Bronchial epithelial cell (primary cell): ENCODE results near the gene RPS6KA2. TPM values are rescaled to one million over a fixed set of nuclear protein-coding genes. Genes with fewer than 3 reads are reported as not detected.

Source experiments
- DNase-seq: peaks from one replicate; pipeline ENCODE4 v3.0.0-alpha.2; 2010; ENCODE audit warnings: low read depth
- FAIRE-seq: peaks from 2 replicates; lab custom pipeline; 2011; peaks lifted over from hg19 to GRCh38; lab: Jason Lieb, UNC
- H3K27me3 ChIP-seq: 2 replicates; pipeline ENCODE4 v1.5.1; 2011; ENCODE audit warnings: low read length; ENCODE audit not compliant: control insufficient read depth, insufficient read depth
- H3K36me3 ChIP-seq: 2 replicates; pipeline ENCODE4 v1.5.1; 2011; ENCODE audit warnings: low read length; ENCODE audit not compliant: control insufficient read depth, insufficient read depth
- H3K4me3 ChIP-seq: 2 replicates; pipeline ENCODE4 v1.5.1; 2011; ENCODE audit warnings: mild to moderate bottlenecking, low read depth, low read length, control low read depth
- CTCF ChIP-seq: IDR thresholded peaks from 2 replicates; pipeline ENCODE4 v1.5.1; 2011; ENCODE audit warnings: mild to moderate bottlenecking, moderate library complexity, low read length, control low read depth, inconsistent platforms; ENCODE audit not compliant: insufficient read depth, severe bottlenecking
- total RNA-seq: library from RNA; depleted of rRNA; stranded (reverse); fragments of >200 nt; gene quantifications from 2 replicates; pipeline ENCODE4 v1.2.1, GENCODE V29; 2014

The RPS6KA2 gene
- total RNA-seq, 1 donor from 2014 or later, result 42.6 TPM

GRCh38 chr6:166544296-166544605, 82.8 kb downstream of the RPS6KA2 start:
- FAIRE-seq (no peak), DNase-seq (no peak)
- no peaks in the 10 kb centered on the region for H3K36me3 ChIP-seq
- no peak overlapping the region for H3K4me3 ChIP-seq
- TF ChIP-seq CTCF, result no peak
- H3K27me3 ChIP-seq, result no peaks in the 10 kb centered on the region

- no peak overlapping the region for H3K4me3 ChIP-seq
- H3K27me3 ChIP-seq, result no peaks in the 10 kb centered on the region
- FAIRE-seq (no peak), DNase-seq (no peak)
- no peak for TF ChIP-seq CTCF
- H3K36me3 ChIP-seq, result no peaks in the 10 kb centered on the region
Measured at GRCh38 chr6:166543603-166544295, 83.3 kb downstream of the RPS6KA2 start.

- Histone ChIP-seq H3K4me3 (no peak overlapping the region), H3K27me3 (no peaks in the 10 kb centered on the region), H3K36me3 (no peaks in the 10 kb centered on the region)
- DNase-seq (peak; percentile 38), FAIRE-seq (no peak)
- no peak for TF ChIP-seq CTCF
Measured at GRCh38 chr6:166542580-166542912, 84.5 kb downstream of the RPS6KA2 start.

GRCh38 chr6:166541876-166542579, 85.0 kb downstream of the RPS6KA2 start:
- Histone ChIP-seq H3K27me3 (no peaks in the 10 kb centered on the region), H3K36me3 (no peaks in the 10 kb centered on the region), H3K4me3 (no peak overlapping the region)
- FAIRE-seq (no peak), DNase-seq (no peak)
- TF ChIP-seq CTCF, result no peak

GRCh38 chr6:166541366-166541765, 85.7 kb downstream of the RPS6KA2 start:
- no peaks in the 10 kb centered on the region for H3K27me3 ChIP-seq
- no peak overlapping the region for H3K4me3 ChIP-seq
- FAIRE-seq (no peak), DNase-seq (no peak)
- no peaks in the 10 kb centered on the region for H3K36me3 ChIP-seq
- TF ChIP-seq CTCF, result no peak
